ENCODE data around the gene RFX2. TPM values are rescaled to one million over a fixed set of nuclear protein-coding genes. Genes with fewer than 3 reads are reported as not detected.

Gene RFX2
- total and polyA plus RNA-seq, 10 of the 15 experiments (the other 5 are each of a cell fraction or from before 2014, with no cell fraction given): 3.2 to 9.8 (median 4.7) TPM

DNA sequence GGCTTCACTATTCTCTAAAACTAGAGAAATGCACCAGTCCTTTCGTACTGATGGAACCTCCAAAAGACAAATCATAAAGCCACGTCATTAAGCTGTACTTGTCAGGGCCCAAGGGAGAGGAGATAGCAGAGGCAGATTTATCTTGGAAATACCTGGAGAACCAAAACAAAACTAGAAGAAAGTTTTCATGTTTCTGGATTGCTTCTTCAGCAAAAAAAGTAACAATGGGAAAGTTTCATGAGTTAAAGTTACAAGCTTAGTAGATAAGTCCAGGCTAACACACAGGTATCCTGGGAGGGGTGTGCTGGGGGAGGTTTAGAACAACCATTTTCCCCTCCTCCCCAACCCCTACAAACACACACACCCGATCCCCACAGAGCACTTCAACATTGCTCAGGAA is 154.0 kb downstream of the RFX2 start (continued):
- TF ChIP-seq ZBED1 (IDR thresholded peaks at IDR 0.05; ENCODE audit: borderline replicate concordance): no peak

DNA sequence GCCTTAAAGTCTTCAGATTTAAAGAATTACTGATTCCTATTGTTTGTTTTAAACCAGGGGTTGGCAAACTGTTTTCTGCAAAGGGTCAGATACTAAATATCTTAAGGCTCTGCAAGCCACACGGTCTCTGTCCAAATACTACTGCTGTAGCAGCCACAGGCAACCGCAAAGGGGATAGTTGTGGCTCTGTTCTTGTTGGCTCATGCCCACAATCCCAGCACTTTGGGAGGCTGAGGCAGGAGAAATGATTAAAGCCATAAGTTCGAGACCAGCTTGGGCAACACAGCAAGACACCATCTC is 154.7 kb downstream of the RFX2 start:
- in situ Hi-C loops (cut with MboI) (no loop called here), intact Hi-C loops (cut with micrococcal nuclease; ENCODE audit: unreplicated experiment) (no loop called here)
- 100% methylated on average over 3 of the region's 3 CpGs for WGBS (ENCODE audit: insufficient coverage, insufficient replicate concordance, low lambda C conversion rate, missing lambda C conversion rate)
- no TSS peak for BruUV-seq (replicated peaks)
- Histone ChIP-seq H3K9me3 (replicated peaks; ENCODE audit: control insufficient read depth, insufficient read depth, low read length) (no peaks in the 10 kb centered on the region), H3K9ac (ENCODE audit: control insufficient read depth, insufficient read depth, low read length) (no peak overlapping the region), H3K27ac (ENCODE audit: control insufficient read depth, insufficient read depth) (no peak overlapping the region), H3K4me3 (no peak overlapping the region), H2AFZ (ENCODE audit: control insufficient read depth, low read depth, low read length) (no peak overlapping the region), H3K4me1 (ENCODE audit: control insufficient read depth, insufficient read depth, low read length) (peaks cover 22% of the 10 kb centered on the region), H3K4me2 (ENCODE audit: control insufficient read depth, insufficient read depth) (no peak overlapping the region), H3K27me3 (replicated peaks in 1 of 2; ENCODE audit: control insufficient read depth in 2 of 2, insufficient read depth in 2 of 2, low read length in 1 of 2) (no peaks in the 10 kb centered on the region), H3K36me3 (ENCODE audit: control insufficient read depth in 2 of 2, insufficient read depth in 2 of 2, low read length in 1 of 2) (peaks cover 1 to 7% of the 10 kb centered on the region in 2 experiments; a peak in 2 of 4 replicates), H4K20me1 (ENCODE audit: control insufficient read depth, insufficient read depth) (peaks cover 3% of the 10 kb centered on the region), H3K79me2 (ENCODE audit: control insufficient read depth, insufficient read depth, low read length) (peaks cover 74% of the 10 kb centered on the region)
- SMC1A ChIA-PET (ENCODE audit: uncharacterized antibody, unreplicated experiment): interaction anchor here (1.2 kb wide), 1 partner anchor 34 kb away, joined by 3 read pairs; no protein-coding TSS in a partner anchor
- RAD21 ChIA-PET (ENCODE audit: unreplicated experiment): interaction anchor here (1.0 to 1.6 kb wide), 2 partner anchors 92 to 151 kb away, joined by 3 read pairs; partner anchors contain the start of gene NRTN
- TF ChIP-seq, protein P1, sequence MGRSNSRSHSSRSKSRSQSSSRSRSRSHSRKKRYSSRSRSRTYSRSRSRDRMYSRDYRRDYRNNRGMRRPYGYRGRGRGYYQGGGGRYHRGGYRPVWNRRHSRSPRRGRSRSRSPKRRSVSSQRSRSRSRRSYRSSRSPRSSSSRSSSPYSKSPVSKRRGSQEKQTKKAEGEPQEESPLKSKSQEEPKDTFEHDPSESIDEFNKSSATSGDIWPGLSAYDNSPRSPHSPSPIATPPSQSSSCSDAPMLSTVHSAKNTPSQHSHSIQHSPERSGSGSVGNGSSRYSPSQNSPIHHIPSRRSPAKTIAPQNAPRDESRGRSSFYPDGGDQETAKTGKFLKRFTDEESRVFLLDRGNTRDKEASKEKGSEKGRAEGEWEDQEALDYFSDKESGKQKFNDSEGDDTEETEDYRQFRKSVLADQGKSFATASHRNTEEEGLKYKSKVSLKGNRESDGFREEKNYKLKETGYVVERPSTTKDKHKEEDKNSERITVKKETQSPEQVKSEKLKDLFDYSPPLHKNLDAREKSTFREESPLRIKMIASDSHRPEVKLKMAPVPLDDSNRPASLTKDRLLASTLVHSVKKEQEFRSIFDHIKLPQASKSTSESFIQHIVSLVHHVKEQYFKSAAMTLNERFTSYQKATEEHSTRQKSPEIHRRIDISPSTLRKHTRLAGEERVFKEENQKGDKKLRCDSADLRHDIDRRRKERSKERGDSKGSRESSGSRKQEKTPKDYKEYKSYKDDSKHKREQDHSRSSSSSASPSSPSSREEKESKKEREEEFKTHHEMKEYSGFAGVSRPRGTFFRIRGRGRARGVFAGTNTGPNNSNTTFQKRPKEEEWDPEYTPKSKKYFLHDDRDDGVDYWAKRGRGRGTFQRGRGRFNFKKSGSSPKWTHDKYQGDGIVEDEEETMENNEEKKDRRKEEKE (IDR thresholded peaks at IDR 0.05): no peak
- no peak for TF ChIP-seq JUNB (IDR thresholded peaks at IDR 0.05)
- no peak for TF ChIP-seq ZSCAN29 (IDR thresholded peaks at IDR 0.05)
- no peak for TF ChIP-seq TBL1XR1 (IDR thresholded peaks at IDR 0.05; ENCODE audit: low read depth, low read length)
- TF ChIP-seq, protein P2, sequence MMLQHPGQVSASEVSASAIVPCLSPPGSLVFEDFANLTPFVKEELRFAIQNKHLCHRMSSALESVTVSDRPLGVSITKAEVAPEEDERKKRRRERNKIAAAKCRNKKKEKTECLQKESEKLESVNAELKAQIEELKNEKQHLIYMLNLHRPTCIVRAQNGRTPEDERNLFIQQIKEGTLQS (IDR thresholded peaks at IDR 0.05; ENCODE audit: borderline replicate concordance, extremely low read depth, low read depth, low read length): no peak
- CTCF ChIA-PET: interaction anchor here (3.8 kb wide), 1 partner anchor 12 kb away, joined by 22 read pairs; no protein-coding TSS in a partner anchor
- ATAC-seq (no peak), FAIRE-seq (no peak), DNase-seq (ENCODE audit: low read depth, low spot score) (no peak)
- POLR2A ChIA-PET: no interaction called here
